Neural progenitor cell (in vitro differentiated cells): ENCODE data around the gene HTT-AS. TPM values are rescaled to one million over a fixed set of nuclear protein-coding genes. Genes with fewer than 3 reads are reported as not detected.

Experiments
- DNase-seq: peaks from one replicate; pipeline ENCODE4 v3.0.0-alpha.2; 2016; ENCODE audit warnings: low spot score
- H2AFZ ChIP-seq: fragments of 200-600 bp; sonication (generic); replicated peaks from 2 replicates; pipeline ENCODE4 v1.6.1; 2016; ENCODE audit warnings: antibody characterized with exemption
- H3F3A ChIP-seq: fragments of 200-600 bp; sonication (generic); 2 replicates; pipeline ENCODE4 v1.6.1; 2016; ENCODE audit warnings: antibody characterized with exemption, low read depth
- H3K27ac ChIP-seq: fragments of 200-600 bp; sonication (generic); 2 replicates; pipeline ENCODE4 v1.5.1; 2016; ENCODE audit warnings: mild to moderate bottlenecking
- H3K27me3 ChIP-seq: fragments of 200-600 bp; sonication (generic); 2 replicates; pipeline ENCODE4 v1.6.1; 2016; ENCODE audit warnings: mild to moderate bottlenecking, moderate library complexity
- H3K36me3 ChIP-seq: fragments of 200-600 bp; sonication (generic); 2 replicates; pipeline ENCODE4 v1.5.1; 2016
- H3K4me1 ChIP-seq: fragments of 200-600 bp; sonication (generic); 2 replicates; pipeline ENCODE4 v1.6.1; 2016; ENCODE audit warnings: mixed run types
- H3K4me2 ChIP-seq: fragments of 200-600 bp; sonication (generic); 2 replicates; pipeline ENCODE4 v1.6.1; 2016
- H3K4me3 ChIP-seq: fragments of 200-600 bp; sonication (generic); 2 replicates; pipeline ENCODE4 v1.5.1; 2016
- H3K79me2 ChIP-seq: fragments of 200-600 bp; sonication (generic); 2 replicates; pipeline ENCODE4 v1.6.1; 2016; ENCODE audit warnings: low read depth
- H3K9ac ChIP-seq: fragments of 200-600 bp; sonication (generic); 2 replicates; pipeline ENCODE4 v1.6.1; 2016
- H3K9me3 ChIP-seq: fragments of 200-600 bp; sonication (generic); 2 replicates; pipeline ENCODE4 v1.5.1; 2016; ENCODE audit warnings: low read depth
- H4K20me1 ChIP-seq: fragments of 200-600 bp; sonication (generic); 2 replicates; pipeline ENCODE4 v1.6.1; 2016; ENCODE audit warnings: low read depth
- H3K27ac Mint-ChIP-seq: 3 replicates; pipeline ENCODE4 v1.8.0; 2021; ENCODE audit warnings: mixed read lengths
- H3K27me3 Mint-ChIP-seq: 2 replicates; pipeline ENCODE4 v1.8.0; 2022; ENCODE audit warnings: low read depth, mild to moderate bottlenecking, inconsistent platforms, moderate library complexity, mixed read lengths; ENCODE audit not compliant: insufficient read depth
- H3K36me3 Mint-ChIP-seq: 3 replicates; pipeline ENCODE4 v1.8.0; 2021; ENCODE audit warnings: mixed read lengths
- H3K4me1 Mint-ChIP-seq: 3 replicates; pipeline ENCODE4 v1.8.0; 2021; ENCODE audit warnings: mixed read lengths
- H3K4me3 Mint-ChIP-seq: 3 replicates; pipeline ENCODE4 v1.8.0; 2021; ENCODE audit warnings: mild to moderate bottlenecking, moderate library complexity, mixed read lengths
- H3K9me3 Mint-ChIP-seq: 3 replicates; pipeline ENCODE4 v1.8.0; 2020; ENCODE audit warnings: mixed read lengths
- EZH2 ChIP-seq: fragments of 200-600 bp; sonication (generic); IDR thresholded peaks from 2 replicates; pipeline ENCODE4 v1.6.1; 2017; ENCODE audit warnings: antibody characterized with exemption, mild to moderate bottlenecking, moderate library complexity
- EZH2phosphoT487 ChIP-seq: fragments of 200-600 bp; sonication (generic); IDR thresholded peaks from 2 replicates; pipeline ENCODE4 v1.6.1; 2017; ENCODE audit warnings: antibody characterized with exemption
- total RNA-seq: library from RNA; depleted of rRNA; stranded (reverse); fragments of >200 nt; gene quantifications from 2 replicates; pipeline ENCODE4 v1.2.3, GENCODE V29; 2015; ENCODE audit warnings: low replicate concordance
- TF ChIP-seq, protein P1 (sequence below): fragments of 200-600 bp; sonication (generic); IDR thresholded peaks from 2 replicates; pipeline ENCODE4 v1.5.1; 2017; ENCODE audit warnings: antibody characterized with exemption, mild to moderate bottlenecking

The HTT-AS gene
- total RNA-seq, 1 donor from 2014 or later: not detected

DNA sequence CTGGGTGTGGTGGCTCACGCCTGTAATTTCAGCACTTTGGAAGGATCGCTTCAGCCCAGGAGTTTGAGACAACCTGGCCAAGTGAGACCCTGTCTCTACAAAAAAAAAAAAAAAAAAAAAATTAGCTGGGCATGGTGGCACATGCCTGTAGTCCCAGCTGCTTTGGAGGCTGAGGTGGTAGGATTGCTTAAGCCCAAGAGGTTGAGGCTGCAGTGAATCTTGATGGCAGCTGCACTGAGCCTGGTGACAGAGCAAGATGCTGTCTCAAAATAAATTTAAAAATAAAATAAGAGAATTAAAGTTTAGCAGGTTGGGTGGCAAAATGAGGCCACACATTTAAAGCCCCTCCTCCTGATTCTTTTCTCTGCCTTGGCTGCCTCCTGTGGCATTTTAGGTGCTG lies 47.3 kb upstream of the HTT-AS start:
- peaks cover 3% of the 10 kb centered on the region for H3F3A ChIP-seq
- no peaks in the 10 kb centered on the region for H3K27me3 ChIP-seq
- Mint-ChIP-seq H3K27me3 (no peaks in the 10 kb centered on the region), H3K4me3 (no peak overlapping the region), H3K9me3 (no peaks in the 10 kb centered on the region), H3K27ac (no peak overlapping the region), H3K36me3 (peaks cover 21% of the 10 kb centered on the region), H3K4me1 (no peaks in the 10 kb centered on the region)
- peaks cover 6% of the 10 kb centered on the region for H3K36me3 ChIP-seq
- H3K4me2 ChIP-seq: no peak overlapping the region
- no peaks in the 10 kb centered on the region for H3K79me2 ChIP-seq
- no peak overlapping the region for H3K9ac ChIP-seq
- no peak overlapping the region for H3K27ac ChIP-seq
- no peak overlapping the region for H2AFZ ChIP-seq
- TF ChIP-seq EZH2phosphoT487 (no peak), EZH2 (no peak)
- TF ChIP-seq, protein P1, sequence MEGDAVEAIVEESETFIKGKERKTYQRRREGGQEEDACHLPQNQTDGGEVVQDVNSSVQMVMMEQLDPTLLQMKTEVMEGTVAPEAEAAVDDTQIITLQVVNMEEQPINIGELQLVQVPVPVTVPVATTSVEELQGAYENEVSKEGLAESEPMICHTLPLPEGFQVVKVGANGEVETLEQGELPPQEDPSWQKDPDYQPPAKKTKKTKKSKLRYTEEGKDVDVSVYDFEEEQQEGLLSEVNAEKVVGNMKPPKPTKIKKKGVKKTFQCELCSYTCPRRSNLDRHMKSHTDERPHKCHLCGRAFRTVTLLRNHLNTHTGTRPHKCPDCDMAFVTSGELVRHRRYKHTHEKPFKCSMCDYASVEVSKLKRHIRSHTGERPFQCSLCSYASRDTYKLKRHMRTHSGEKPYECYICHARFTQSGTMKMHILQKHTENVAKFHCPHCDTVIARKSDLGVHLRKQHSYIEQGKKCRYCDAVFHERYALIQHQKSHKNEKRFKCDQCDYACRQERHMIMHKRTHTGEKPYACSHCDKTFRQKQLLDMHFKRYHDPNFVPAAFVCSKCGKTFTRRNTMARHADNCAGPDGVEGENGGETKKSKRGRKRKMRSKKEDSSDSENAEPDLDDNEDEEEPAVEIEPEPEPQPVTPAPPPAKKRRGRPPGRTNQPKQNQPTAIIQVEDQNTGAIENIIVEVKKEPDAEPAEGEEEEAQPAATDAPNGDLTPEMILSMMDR: no peak
- H3K4me3 ChIP-seq: no peak overlapping the region
- H3K4me1 ChIP-seq: no peaks in the 10 kb centered on the region
- no peaks in the 10 kb centered on the region for H4K20me1 ChIP-seq
- no peaks in the 10 kb centered on the region for H3K9me3 ChIP-seq
- DNase-seq: no peak

DNA sequence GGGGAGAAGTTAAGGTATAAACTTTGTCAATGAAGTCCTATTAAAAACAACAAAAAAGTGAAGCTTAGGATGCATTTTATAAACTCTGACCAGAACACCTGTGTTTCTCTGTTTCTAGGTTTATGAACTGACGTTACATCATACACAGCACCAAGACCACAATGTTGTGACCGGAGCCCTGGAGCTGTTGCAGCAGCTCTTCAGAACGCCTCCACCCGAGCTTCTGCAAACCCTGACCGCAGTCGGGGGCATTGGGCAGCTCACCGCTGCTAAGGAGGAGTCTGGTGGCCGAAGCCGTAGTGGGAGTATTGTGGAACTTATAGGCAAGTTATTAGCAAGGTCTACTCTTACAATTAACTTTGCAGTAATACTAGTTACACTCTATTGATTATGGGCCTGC lies 46.8 kb upstream of the HTT-AS start:
- H3K9ac ChIP-seq: no peak overlapping the region
- H2AFZ ChIP-seq: no peak overlapping the region
- H3K79me2 ChIP-seq: no peaks in the 10 kb centered on the region
- no peak overlapping the region for H3K27ac ChIP-seq
- TF ChIP-seq EZH2phosphoT487: no peak
- no peak for TF ChIP-seq EZH2
- TF ChIP-seq, protein P1: no peak
- no peaks in the 10 kb centered on the region for H3K4me1 Mint-ChIP-seq
- H4K20me1 ChIP-seq: no peaks in the 10 kb centered on the region
- peaks cover 24% of the 10 kb centered on the region for H3K36me3 Mint-ChIP-seq
- no peaks in the 10 kb centered on the region for H3K27me3 Mint-ChIP-seq
- no peaks in the 10 kb centered on the region for H3K9me3 ChIP-seq
- no peak overlapping the region for H3K4me2 ChIP-seq
- no peaks in the 10 kb centered on the region for H3K9me3 Mint-ChIP-seq
- no peak for DNase-seq
- H3K4me3 ChIP-seq: no peak overlapping the region
- no peaks in the 10 kb centered on the region for H3K4me1 ChIP-seq
- H3K27me3 ChIP-seq: no peaks in the 10 kb centered on the region
- H3K36me3 ChIP-seq: peaks cover 6% of the 10 kb centered on the region
- no peak overlapping the region for H3K4me3 Mint-ChIP-seq
- H3K27ac Mint-ChIP-seq: no peak overlapping the region
- H3F3A ChIP-seq: peaks cover 3% of the 10 kb centered on the region

DNA sequence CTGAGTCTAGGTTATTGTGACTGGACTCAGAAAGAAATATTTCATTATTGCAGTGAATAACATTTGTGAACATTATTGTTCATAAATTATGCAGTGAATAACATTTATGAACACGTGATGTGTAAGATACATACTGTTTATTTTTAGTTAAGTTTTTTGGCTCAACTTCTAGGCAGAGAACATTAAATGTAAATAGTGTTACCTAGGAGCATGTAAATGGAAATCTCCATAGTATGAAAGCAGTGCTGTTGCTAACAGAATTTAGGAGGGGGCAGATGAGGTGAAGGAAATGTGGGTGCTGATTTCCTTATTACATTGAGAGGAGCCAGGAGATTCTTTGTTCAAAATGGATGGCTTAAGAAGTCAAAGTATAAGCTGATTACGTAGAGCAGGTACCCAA lies 45.1 kb upstream of the HTT-AS start:
- H3K4me1 Mint-ChIP-seq: no peaks in the 10 kb centered on the region
- no peaks in the 10 kb centered on the region for H3K9me3 Mint-ChIP-seq
- Histone ChIP-seq H2AFZ (no peak overlapping the region), H3F3A (peaks cover 3% of the 10 kb centered on the region), H3K36me3 (peaks cover 2% of the 10 kb centered on the region), H3K27ac (no peak overlapping the region), H3K4me2 (no peak overlapping the region), H3K9me3 (no peaks in the 10 kb centered on the region), H4K20me1 (no peaks in the 10 kb centered on the region), H3K27me3 (no peaks in the 10 kb centered on the region), H3K9ac (no peak overlapping the region), H3K4me1 (no peaks in the 10 kb centered on the region), H3K79me2 (no peaks in the 10 kb centered on the region), H3K4me3 (no peak overlapping the region)
- H3K27ac Mint-ChIP-seq: no peak overlapping the region
- no peak for DNase-seq
- H3K36me3 Mint-ChIP-seq: peaks cover 27% of the 10 kb centered on the region
- H3K4me3 Mint-ChIP-seq: no peak overlapping the region
- TF ChIP-seq EZH2phosphoT487 (no peak), EZH2 (no peak)
- TF ChIP-seq, protein P1: no peak
- H3K27me3 Mint-ChIP-seq: no peaks in the 10 kb centered on the region
